Upper lobe of left lung (tissue), 4 donors: ENCODE results near the gene UBXN4.

Source experiments
- POLR2A ChIP-seq, 4 donors: fragments of 450-650 bp; IDR thresholded peaks; one replicate each; pipeline ENCODE4 v1.5.1; 2016 to 2017; ENCODE audit warnings: antibody characterized with exemption in 4 of 4, mild to moderate bottlenecking in 2 of 4
- TF ChIP-seq, protein P1 (sequence below), 6 experiments: fragments of 450-650 bp in 4 of 6; fragments of 200-600 bp in 2 of 6; sonication (generic) in 2 of 6; IDR thresholded peaks; one replicate each; pipeline ENCODE4 v1.5.1; 2016 to 2019; ENCODE audit warnings: antibody characterized with exemption in 6 of 6

GRCh38 chr2:135732561-135732960 lies 9.1 kb upstream of the UBXN4 start:
- TF ChIP-seq POLR2A (IDR thresholded peaks at IDR 0.05): no peak
- TF ChIP-seq, protein P1, sequence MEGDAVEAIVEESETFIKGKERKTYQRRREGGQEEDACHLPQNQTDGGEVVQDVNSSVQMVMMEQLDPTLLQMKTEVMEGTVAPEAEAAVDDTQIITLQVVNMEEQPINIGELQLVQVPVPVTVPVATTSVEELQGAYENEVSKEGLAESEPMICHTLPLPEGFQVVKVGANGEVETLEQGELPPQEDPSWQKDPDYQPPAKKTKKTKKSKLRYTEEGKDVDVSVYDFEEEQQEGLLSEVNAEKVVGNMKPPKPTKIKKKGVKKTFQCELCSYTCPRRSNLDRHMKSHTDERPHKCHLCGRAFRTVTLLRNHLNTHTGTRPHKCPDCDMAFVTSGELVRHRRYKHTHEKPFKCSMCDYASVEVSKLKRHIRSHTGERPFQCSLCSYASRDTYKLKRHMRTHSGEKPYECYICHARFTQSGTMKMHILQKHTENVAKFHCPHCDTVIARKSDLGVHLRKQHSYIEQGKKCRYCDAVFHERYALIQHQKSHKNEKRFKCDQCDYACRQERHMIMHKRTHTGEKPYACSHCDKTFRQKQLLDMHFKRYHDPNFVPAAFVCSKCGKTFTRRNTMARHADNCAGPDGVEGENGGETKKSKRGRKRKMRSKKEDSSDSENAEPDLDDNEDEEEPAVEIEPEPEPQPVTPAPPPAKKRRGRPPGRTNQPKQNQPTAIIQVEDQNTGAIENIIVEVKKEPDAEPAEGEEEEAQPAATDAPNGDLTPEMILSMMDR (IDR thresholded peaks at IDR 0.05): no peak
